ENCODE measurements around the gene KCNRG. TPM values are rescaled to one million over a fixed set of nuclear protein-coding genes. Genes with fewer than 3 reads are reported as not detected.
A peak's percentile ranks its signal among the peaks of the same experiment; 100 is the strongest.

KCNRG gene
- total RNA-seq, 1 experiment from 2014 or later, result 1.1 TPM

GRCh38 chr13:49996951-49997895 lies 18.0 kb upstream of the KCNRG start, which contains the start of gene TRIM13:
TRIM13 (plus strand) TSS chr13:49997042; CDS start chr13:50011941, 14,899 bp downstream.
- H3K27ac Mint-ChIP-seq, result peak within 1 kb of the TSS; percentile 97
- H3K9me3 Mint-ChIP-seq, result no peaks in the 10 kb centered on the region
- H3K27me3 Mint-ChIP-seq (ENCODE audit: low read depth), result no peaks in the 10 kb centered on the region
- H3K4me1 Mint-ChIP-seq, result peaks cover 33% of the 10 kb centered on the region
- ATAC-seq (peak; percentile 67), DNase-seq (ENCODE audit: low spot score) (peak; percentile 87)
- ChIA-PET POLR2A (interaction anchor here (1.0 to 3.9 kb wide), 9 partner anchors 14 to 306 kb away, joined by 3 to 52 read pairs (median 7); partner anchors contain the start of genes EBPL, KCNRG, KPNA3 and SPRYD7), CTCF (interaction anchor here (0.5 to 3.4 kb wide), 37 partner anchors 18 to 1307 kb away, joined by 3 to 49 read pairs (median 4); partner anchors contain the start of genes EBPL, KCNRG and SPRYD7)
- peaks cover 6% of the 10 kb centered on the region for H3K36me3 Mint-ChIP-seq
- H3K4me3 Mint-ChIP-seq, result peak within 1 kb of the TSS; percentile 85
- TF ChIP-seq FOXJ3 (CRISPR knock-in tag; IDR thresholded peaks at IDR 0.05; ENCODE audit: borderline replicate concordance), result no peak
- TF ChIP-seq MLX (CRISPR knock-in tag; IDR thresholded peaks at IDR 0.05), result no peak
- TF ChIP-seq, protein P1, sequence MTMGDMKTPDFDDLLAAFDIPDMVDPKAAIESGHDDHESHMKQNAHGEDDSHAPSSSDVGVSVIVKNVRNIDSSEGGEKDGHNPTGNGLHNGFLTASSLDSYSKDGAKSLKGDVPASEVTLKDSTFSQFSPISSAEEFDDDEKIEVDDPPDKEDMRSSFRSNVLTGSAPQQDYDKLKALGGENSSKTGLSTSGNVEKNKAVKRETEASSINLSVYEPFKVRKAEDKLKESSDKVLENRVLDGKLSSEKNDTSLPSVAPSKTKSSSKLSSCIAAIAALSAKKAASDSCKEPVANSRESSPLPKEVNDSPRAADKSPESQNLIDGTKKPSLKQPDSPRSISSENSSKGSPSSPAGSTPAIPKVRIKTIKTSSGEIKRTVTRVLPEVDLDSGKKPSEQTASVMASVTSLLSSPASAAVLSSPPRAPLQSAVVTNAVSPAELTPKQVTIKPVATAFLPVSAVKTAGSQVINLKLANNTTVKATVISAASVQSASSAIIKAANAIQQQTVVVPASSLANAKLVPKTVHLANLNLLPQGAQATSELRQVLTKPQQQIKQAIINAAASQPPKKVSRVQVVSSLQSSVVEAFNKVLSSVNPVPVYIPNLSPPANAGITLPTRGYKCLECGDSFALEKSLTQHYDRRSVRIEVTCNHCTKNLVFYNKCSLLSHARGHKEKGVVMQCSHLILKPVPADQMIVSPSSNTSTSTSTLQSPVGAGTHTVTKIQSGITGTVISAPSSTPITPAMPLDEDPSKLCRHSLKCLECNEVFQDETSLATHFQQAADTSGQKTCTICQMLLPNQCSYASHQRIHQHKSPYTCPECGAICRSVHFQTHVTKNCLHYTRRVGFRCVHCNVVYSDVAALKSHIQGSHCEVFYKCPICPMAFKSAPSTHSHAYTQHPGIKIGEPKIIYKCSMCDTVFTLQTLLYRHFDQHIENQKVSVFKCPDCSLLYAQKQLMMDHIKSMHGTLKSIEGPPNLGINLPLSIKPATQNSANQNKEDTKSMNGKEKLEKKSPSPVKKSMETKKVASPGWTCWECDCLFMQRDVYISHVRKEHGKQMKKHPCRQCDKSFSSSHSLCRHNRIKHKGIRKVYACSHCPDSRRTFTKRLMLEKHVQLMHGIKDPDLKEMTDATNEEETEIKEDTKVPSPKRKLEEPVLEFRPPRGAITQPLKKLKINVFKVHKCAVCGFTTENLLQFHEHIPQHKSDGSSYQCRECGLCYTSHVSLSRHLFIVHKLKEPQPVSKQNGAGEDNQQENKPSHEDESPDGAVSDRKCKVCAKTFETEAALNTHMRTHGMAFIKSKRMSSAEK (CRISPR knock-in tag; IDR thresholded peaks at IDR 0.05; ENCODE audit: borderline replicate concordance), result no peak
- TF ChIP-seq, protein P2, sequence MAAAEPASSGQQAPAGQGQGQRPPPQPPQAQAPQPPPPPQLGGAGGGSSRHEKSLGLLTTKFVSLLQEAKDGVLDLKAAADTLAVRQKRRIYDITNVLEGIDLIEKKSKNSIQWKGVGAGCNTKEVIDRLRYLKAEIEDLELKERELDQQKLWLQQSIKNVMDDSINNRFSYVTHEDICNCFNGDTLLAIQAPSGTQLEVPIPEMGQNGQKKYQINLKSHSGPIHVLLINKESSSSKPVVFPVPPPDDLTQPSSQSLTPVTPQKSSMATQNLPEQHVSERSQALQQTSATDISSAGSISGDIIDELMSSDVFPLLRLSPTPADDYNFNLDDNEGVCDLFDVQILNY (CRISPR knock-in tag; IDR thresholded peaks at IDR 0.05), result peak; percentile 34; the same call in 1 of the 2 replicates
- TF ChIP-seq TEAD1 (CRISPR knock-in tag; IDR thresholded peaks at IDR 0.05), result 0 out of 2 replicates have a peak, but pooled peaks have one; percentile 37
- TF ChIP-seq, protein P3, sequence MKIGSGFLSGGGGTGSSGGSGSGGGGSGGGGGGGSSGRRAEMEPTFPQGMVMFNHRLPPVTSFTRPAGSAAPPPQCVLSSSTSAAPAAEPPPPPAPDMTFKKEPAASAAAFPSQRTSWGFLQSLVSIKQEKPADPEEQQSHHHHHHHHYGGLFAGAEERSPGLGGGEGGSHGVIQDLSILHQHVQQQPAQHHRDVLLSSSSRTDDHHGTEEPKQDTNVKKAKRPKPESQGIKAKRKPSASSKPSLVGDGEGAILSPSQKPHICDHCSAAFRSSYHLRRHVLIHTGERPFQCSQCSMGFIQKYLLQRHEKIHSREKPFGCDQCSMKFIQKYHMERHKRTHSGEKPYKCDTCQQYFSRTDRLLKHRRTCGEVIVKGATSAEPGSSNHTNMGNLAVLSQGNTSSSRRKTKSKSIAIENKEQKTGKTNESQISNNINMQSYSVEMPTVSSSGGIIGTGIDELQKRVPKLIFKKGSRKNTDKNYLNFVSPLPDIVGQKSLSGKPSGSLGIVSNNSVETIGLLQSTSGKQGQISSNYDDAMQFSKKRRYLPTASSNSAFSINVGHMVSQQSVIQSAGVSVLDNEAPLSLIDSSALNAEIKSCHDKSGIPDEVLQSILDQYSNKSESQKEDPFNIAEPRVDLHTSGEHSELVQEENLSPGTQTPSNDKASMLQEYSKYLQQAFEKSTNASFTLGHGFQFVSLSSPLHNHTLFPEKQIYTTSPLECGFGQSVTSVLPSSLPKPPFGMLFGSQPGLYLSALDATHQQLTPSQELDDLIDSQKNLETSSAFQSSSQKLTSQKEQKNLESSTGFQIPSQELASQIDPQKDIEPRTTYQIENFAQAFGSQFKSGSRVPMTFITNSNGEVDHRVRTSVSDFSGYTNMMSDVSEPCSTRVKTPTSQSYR (CRISPR knock-in tag; IDR thresholded peaks at IDR 0.05), result no peak
- no peak for TF ChIP-seq JAZF1 (CRISPR knock-in tag; IDR thresholded peaks at IDR 0.05)
- TF ChIP-seq, protein P4, sequence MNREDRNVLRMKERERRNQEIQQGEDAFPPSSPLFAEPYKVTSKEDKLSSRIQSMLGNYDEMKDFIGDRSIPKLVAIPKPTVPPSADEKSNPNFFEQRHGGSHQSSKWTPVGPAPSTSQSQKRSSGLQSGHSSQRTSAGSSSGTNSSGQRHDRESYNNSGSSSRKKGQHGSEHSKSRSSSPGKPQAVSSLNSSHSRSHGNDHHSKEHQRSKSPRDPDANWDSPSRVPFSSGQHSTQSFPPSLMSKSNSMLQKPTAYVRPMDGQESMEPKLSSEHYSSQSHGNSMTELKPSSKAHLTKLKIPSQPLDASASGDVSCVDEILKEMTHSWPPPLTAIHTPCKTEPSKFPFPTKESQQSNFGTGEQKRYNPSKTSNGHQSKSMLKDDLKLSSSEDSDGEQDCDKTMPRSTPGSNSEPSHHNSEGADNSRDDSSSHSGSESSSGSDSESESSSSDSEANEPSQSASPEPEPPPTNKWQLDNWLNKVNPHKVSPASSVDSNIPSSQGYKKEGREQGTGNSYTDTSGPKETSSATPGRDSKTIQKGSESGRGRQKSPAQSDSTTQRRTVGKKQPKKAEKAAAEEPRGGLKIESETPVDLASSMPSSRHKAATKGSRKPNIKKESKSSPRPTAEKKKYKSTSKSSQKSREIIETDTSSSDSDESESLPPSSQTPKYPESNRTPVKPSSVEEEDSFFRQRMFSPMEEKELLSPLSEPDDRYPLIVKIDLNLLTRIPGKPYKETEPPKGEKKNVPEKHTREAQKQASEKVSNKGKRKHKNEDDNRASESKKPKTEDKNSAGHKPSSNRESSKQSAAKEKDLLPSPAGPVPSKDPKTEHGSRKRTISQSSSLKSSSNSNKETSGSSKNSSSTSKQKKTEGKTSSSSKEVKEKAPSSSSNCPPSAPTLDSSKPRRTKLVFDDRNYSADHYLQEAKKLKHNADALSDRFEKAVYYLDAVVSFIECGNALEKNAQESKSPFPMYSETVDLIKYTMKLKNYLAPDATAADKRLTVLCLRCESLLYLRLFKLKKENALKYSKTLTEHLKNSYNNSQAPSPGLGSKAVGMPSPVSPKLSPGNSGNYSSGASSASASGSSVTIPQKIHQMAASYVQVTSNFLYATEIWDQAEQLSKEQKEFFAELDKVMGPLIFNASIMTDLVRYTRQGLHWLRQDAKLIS (CRISPR knock-in tag; IDR thresholded peaks at IDR 0.05; ENCODE audit: borderline replicate concordance), result peak; percentile 15; the same call in 1 of the 2 replicates
- no peak for TF ChIP-seq FOXP4 (CRISPR knock-in tag; IDR thresholded peaks at IDR 0.05)
- no peak for TF ChIP-seq ELF4 (CRISPR knock-in tag; IDR thresholded peaks at IDR 0.05; ENCODE audit: low read depth)
- no peak for TF ChIP-seq ETV6 (CRISPR knock-in tag; IDR thresholded peaks at IDR 0.05)
- TF ChIP-seq FOXP1 (CRISPR knock-in tag; IDR thresholded peaks at IDR 0.05; ENCODE audit: borderline replicate concordance), result 0 out of 2 replicates have a peak, but pooled peaks have one; percentile 19
- TF ChIP-seq ZSCAN18 (CRISPR knock-in tag; IDR thresholded peaks at IDR 0.05), result no peak
- TF ChIP-seq, protein P5, sequence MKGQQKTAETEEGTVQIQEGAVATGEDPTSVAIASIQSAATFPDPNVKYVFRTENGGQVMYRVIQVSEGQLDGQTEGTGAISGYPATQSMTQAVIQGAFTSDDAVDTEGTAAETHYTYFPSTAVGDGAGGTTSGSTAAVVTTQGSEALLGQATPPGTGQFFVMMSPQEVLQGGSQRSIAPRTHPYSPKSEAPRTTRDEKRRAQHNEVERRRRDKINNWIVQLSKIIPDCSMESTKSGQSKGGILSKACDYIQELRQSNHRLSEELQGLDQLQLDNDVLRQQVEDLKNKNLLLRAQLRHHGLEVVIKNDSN (CRISPR knock-in tag; IDR thresholded peaks at IDR 0.05), result peak; percentile 12; the same call in 1 of the 2 replicates
- no peak for TF ChIP-seq ZBTB21 (CRISPR knock-in tag; IDR thresholded peaks at IDR 0.05; ENCODE audit: borderline replicate concordance)
- TF ChIP-seq, protein P6, sequence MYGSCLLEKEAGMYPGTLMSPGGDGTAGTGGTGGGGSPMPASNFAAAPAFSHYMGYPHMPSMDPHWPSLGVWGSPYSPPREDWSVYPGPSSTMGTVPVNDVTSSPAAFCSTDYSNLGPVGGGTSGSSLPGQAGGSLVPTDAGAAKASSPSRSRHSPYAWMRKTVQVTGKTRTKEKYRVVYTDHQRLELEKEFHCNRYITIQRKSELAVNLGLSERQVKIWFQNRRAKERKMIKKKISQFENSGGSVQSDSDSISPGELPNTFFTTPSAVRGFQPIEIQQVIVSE (CRISPR knock-in tag; IDR thresholded peaks at IDR 0.05; ENCODE audit: borderline replicate concordance), result no peak

Measured in WTC11 (cell line).